Activated CD4-positive, alpha-beta T cell treated with anti-CD3 and anti-CD28 coated beads, Interleukin-2, amount 50 U/mL, for 24 hours (primary cell): Measurements from ENCODE around the gene PHF8.

Experiments used
- DNase-seq, 2 donors: peaks; one replicate each; pipeline ENCODE4 v3.0.0-alpha.2; 2020; ENCODE audit warnings: low read depth in 1 of 2, low spot score in 1 of 2

Gene PHF8

DNA sequence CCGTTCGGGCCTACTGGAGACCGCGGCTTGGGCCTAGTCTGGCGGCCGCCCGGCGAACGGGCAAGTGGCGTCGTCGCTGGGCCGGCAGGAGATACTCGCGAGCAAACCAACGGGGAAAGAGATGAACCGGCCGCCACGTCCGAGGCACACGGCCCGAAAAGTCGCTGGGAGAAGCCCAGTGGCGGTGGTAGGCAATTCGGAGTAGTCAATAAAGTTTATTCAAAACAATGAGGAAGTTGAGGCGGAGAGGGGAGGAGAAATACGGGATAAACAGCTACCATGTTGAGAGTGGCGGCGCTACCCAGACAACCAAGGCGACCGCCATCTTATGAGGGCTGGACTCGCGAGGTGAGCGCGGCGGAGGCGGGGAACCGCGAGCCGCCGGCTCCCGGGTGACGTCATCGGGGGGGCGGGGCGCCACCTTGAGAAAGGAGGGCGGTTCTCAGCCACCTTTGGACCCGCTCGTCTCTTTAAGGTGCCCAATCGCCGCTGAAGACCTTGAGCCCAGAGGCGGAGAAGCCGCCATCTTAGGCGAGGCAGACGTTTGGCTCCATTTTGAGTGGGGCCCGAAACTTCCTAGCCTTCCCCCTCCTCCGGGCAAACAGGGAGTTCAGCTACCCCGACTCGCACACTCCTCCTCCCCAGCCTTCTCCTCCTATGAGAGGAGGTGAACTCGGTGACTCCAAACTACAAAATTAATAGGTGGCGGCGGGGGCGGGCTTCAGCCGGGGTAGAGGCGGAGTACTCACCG, at the start of gene PHF8:
Gene PHF8, minus strand, starts transcription at position 348 of the 751 bp plus-strand sequence. CDS start 1,745 bp downstream, outside the sequence.
- DNase-seq: peak; percentile 81 to 89

DNA sequence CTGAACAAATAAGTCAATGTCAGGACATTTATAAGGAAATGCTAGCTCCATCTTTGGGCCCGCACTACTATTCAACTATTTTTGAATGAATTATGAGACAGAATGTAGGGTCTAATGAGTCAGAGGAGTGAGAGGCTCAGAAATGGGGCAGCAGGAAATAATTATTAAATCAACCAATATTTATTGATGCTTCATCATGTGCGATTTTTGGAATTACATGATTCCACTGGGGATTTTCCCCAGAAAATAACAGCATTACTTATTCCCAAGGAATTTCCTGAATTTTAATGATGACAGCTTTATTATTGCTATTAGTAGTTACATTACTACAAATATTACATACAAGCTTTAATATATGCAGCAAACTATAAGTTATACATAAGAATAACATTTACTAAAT, 49.3 kb upstream of the PHF8 start:
- no peak for DNase-seq

DNA sequence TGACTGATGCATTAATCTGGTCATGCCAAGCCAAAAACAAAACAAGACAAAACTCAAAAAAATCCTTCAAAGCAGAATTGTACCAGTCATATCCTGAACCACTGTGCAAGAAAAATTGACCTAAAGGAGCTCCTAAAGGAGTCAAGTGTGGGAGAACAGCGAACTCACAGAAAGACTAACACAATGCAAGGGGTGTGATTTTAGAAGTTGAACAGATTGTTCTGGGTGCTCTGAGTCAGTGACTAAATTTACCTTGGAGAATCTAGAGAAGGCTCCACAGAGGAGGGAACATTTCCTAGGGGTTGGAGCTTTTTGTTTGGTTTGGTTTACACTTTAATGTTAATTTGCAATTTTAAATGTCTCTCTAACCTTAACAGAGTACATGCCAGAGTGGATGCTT, 48.9 kb upstream of the PHF8 start:
- DNase-seq: no peak

DNA sequence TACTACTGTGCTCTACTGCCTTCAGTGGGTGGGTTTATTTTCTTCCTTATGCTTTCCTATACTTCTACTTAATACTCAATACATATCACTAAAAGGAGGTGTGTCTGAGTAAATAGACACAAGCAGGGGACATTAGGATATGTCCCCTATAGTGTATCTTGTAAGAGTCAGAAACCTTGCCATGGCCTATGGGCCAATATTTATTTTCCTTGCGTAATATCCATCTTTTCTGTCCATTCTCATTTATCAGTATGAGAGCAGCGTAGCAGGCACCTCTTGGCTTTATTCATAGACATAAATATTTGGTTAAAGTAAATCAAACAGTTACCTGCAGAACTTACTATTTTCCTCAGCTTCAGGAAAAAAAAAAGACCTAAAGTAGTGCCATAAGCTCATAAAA, 46.6 kb upstream of the PHF8 start:
- DNase-seq: no peak

DNA sequence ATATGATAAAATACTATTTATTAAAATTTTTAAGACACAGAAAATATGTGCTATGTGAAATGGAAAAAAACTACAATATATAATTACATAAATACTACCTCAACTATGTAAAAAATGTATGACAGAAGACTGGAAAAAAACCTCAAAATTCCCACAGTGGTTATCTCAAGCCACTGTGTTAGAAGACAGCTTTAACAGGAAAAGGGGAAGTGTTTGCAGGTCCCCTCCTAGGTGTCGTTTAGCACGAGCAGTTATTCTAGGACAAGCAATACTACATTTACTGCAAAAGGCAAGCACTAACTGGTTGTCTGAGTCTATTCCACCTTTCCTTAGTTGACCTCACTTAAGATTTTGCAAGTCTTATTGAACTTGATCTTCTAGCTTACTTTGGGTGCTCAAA, 44.9 kb upstream of the PHF8 start:
- DNase-seq: no peak

DNA sequence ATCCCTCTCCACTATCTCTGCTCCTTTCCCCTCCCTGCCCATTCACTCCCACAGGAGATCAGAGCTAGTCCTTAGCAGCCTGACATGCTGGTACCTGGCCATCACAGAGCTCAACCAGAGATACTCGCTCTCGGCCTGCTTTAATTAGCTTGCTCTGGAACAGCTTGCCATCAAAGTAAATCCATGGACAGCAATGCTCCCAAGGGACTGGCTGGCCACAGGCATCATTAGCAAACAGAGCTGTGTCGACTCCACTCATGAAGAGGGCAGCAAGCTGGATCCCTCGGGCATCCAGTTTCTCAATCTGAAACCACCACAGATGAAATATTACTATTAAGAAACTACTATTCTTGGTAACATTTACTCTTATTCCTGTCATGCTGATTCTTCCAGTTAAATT, 43.4 kb upstream of the PHF8 start:
- DNase-seq: no peak

DNA sequence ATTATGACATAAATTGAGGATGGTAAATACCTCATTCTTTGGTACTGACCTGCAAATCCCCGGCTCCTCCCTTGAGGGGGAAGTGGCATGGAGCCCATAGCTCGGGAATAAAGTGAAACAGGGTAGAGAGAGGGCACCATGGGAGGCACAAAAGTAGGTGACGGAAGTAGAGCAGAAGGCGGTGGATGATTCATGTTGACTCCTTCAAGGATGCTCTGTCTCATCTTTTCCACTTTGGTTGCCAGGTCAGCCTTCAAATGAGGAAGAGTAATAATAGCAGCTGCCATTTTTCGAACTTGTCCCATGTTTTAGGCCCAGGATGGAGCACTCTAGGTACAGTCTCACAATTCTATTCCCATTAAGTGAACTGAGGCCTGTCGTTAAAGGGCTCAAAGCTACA, 41.4 kb upstream of the PHF8 start:
- no peak for DNase-seq

DNA sequence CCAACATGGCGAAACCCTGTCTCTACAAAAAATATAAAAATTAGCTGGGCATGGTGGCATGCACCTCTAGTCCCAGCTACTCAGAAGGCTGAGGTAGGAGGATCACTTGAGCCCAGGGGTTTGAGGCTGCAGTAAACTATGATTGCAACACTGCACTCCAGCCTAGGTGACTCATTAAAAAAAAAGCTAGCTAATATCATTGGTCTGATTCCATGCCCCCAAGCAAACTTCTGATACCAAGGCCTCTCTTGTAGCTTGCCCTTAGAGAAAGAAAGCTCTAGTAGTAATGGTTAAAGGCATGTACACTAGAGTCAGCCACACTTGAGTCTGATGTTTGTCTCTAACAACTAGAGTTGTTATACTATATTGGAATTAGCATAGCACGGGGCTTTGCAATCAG, 32.6 kb upstream of the PHF8 start:
- no peak for DNase-seq

DNA sequence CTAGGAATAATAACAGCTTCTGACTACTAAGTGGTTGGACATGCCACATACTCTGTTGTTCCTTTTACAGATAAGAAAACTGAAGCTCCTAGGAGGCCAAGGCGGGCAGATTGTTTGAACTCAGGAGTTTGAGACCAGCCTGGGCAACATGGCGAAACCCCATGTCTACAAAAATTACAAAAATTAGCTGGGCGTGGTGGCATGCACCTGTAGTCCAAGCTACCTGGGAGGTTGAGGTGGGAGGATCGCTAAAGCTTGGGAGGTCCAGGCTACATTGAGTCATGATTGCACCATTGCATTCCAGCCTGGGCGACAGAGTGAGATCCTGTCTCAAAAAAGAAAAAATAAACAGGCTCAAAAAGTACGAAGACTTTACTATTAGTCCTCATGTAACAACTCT, 30.6 kb upstream of the PHF8 start:
- DNase-seq: no peak

DNA sequence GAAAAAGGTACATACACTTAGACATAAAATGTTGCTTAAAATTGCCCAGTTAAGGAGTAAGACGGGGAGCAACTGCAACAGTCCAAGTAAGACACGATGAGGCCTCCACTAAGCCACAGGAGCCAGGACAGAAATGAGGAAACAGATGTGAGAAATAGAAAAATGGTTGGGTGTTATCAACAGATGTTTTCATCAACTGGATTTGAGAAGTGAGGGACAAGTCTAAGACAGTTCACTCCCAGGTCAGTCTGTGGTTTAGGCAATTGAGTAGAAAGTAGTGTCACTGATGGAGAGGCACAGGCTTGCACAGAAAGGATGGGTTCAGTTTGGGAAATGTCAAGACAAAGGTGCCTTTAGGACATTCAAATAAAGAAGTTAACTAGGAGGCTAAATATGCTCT, 23.5 kb upstream of the PHF8 start:
- DNase-seq: no peak

DNA sequence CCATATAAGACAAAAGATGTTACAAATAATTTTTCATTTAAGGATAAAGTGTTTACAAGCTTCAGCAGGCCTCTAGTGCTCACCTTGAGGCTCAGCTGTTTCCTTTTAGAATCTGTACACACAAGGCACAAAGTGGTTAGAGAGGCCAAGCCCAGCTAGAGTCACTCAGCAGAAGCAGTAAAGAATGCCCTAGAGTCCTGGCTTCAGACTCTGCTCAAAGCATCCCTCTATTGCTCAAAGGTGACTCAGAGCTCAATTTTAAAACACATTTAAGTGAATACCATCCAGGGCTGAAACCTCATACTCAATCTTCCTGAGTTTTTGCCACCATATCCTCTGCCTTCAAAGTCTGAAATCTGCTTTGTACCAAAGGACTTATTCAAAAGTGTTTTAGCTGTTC, 22.6 kb upstream of the PHF8 start:
- no peak for DNase-seq

DNA sequence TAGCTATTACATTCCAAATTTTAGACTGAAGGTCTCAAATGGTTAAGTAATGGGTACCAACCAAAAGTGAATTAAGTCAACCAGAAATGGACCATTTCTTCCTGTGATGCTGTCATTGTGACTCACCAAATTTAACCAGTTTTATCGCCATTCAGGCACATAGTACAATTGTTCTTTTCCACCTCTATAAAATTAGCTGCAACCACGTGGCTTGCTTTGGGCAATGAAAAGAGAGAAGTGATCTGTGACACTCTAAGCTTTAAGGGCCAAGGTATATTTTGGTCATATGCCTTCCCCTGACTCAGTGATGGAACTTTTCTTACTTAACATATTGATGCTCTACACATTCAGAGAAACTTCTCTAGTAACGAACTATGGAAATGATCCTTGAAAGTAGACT, 20.3 kb upstream of the PHF8 start:
- DNase-seq: no peak

DNA sequence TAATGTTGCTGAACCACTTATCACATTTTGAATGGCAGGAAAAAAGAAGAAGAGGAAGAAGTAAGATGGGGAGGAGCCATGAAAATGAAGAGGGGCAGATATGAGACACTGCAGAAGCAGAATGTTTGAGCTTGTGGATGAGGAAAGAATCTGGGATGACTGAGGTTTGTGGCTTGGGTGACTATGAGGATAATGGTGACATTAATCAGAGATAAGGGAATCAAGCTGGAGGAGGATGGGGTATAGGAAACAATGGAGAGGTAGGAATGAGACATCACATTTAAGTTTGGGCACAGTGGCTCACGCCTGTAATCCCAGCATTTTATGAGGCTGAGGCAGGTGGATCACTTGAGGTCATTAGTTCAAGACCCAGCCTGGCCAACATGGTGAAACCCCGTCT, 19.1 kb upstream of the PHF8 start:
- DNase-seq: no peak

DNA sequence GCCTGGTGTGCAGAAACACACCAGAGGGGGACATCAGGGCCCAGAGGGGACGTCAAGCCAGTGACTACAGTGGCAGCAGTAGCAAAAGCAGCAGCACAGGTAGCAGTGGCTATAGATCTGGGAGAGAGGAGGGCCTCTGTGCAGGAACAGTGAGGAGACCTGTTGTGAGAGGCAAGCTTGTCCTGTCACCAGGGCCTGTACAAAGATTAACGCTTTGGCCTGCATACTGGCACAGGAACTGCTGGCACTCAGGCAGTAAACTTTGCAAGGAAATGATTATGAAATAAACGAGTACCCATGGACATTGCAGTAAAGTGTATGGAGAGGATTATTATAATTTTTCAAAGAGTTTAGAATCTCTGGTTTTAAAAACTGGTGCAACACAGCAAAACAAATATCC, 5.5 kb upstream of the PHF8 start:
- no peak for DNase-seq

DNA sequence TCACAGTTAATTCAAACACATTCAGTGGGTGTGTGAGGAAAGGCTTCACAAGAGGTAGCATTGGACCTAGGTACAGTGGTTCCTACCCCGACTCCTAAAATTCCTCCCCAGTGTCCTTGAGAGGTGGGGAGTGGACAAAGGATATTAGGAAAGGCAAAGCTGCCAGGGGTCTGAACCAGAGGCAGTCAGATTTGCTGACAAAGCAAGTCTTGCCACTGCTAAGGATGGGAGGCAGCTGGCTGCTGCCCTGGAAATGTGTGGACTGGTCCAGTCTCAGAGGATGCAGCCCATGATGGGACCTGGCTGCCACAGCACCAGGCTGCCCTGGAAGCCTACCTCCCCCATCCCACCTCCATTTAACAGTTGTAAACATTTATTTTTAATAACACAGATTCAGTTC, 4.1 kb upstream of the PHF8 start:
- DNase-seq: no peak

DNA sequence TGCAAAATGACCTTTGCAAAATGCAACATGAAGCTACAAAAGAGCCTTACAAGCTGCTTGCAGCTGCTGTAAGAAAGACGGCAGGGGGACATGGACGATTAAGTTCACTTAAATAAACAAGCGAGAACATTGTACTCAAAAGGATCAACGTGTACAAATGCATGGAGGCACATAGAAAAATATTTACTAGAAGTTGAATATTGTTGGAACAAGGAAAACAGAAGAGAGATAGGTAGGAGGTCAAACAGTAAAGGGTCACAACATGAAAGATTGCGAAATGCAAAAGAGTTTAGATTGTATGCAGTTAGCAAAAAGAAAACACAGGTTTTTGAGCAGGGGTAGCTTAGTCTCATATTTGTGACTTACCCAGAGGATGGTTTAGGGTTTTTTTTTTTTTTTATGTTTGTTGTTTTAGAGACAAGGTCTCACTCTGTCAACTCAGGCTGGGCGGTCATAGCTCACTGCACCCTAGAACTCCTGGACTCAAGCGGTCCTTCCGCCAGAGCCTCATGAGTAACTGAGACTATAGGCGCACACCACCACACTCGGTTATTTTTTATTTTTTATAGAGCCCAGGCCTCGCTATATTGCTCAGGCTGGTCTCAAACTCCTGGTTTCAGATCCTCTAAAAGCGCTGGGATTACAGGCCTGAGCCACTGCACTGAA, 1.4 kb upstream of the PHF8 start:
- DNase-seq: no peak

DNA sequence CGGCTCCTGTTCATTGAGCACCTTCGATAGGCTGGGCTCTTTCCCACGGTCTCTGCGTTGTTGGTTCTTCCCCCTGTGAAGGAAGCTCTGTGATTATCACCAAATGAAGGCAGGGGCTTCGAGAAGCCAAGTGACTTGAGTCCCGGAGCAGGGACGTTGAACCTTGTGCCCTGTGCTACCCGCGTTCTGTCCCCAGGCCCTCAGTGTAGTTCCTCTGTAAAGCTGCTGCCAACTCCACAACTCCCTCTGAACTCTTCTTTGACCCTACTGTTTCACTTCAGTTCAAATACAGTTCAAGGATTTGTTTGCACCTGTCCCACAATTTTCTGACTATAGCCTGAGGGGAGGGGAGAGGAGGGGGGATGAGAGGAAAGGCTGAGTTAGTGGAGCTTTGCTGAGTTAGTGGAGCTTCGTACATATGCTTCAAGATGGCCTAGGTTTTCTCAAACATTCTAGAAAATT, 635 bp upstream of the PHF8 start:
- no peak for DNase-seq

DNA sequence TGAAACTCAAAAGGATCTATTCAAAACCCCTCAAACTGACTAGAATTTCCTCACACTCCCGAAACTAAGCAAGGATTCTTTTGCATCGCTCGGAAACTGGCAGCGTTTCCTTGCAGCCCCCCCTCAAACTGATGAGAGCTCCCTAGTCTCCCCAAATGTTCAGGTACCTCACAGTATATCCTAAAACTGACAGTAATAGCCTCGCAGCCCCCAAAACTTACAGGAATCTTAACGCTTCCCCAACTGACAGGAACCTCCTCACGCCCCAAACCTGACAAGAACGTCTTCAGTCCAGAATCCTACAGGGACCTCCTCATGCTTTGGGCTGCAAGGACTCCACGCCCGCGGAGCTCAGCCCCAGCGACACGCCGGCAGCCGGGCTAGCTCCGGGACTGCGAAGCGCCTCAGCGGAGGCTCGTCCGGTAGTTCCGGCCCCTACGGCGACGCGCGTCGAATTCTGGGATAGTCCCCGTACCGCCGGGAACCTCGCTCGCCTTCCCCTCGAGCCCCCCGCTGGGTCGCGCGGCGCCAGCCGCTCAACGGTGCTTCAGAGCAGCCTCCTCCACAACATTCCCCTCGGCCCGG, 640 bp downstream of the PHF8 start:
- DNase-seq: no peak

DNA sequence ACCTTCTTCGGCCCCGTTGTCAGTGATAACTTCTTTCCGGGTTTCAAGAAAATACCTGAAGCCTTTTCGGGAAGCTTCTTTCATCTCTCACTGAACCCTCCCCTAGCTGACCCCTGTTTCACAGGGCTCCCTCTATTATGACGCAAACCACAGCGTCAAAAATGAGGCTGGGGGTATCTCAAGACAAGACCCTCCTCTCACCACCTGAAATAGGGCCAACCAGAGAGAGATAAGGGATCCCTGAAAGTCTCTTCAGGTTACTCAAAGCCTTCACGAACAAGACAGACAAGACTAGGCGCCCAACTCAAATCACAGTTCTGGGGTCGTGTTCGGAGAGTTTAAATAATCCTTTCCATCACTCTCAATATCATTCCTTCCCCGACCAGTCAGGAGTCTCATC, 1.2 kb downstream of the PHF8 start:
- DNase-seq: no peak

DNA sequence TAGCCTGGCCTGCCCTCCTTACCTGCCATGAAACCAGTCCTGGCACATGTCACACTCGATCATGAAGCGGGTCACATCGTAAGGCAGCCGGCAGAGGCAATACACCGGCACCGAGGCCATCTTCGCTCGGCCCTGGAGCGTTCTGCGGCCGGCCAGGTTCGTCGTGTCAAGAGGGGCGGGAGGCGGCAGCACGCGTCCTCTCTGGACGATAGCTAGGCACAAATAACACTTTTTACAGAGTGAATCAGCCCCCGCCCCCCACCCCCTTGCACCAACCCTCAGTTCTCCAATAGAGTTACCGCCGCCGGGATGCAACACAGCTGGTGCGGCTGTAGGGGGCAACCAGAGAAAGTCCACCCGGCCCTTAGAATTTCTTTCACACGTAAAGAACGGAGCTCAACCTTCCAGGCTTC, 1.7 kb downstream of the PHF8 start:
- DNase-seq: peak; percentile 3 to 4

DNA sequence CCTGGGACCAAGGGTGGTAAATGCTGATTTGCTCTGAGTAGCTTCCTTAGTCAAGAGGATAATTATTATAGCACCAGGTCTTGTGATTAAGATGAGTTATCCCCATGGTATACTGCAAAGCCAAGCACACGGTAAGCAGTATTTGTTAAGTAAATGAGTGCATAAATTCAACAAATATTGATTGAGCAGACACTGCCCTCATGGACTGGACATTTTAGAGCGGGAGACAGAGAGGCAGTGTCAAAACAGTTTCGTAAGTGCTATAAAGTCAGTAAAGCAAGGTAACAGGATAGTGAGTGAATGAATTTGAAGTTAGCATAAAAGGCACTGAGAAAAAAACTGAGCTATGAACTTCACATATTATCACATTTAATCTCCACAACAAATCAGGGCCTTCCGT, 13.9 kb downstream of the PHF8 start:
- no peak for DNase-seq

DNA sequence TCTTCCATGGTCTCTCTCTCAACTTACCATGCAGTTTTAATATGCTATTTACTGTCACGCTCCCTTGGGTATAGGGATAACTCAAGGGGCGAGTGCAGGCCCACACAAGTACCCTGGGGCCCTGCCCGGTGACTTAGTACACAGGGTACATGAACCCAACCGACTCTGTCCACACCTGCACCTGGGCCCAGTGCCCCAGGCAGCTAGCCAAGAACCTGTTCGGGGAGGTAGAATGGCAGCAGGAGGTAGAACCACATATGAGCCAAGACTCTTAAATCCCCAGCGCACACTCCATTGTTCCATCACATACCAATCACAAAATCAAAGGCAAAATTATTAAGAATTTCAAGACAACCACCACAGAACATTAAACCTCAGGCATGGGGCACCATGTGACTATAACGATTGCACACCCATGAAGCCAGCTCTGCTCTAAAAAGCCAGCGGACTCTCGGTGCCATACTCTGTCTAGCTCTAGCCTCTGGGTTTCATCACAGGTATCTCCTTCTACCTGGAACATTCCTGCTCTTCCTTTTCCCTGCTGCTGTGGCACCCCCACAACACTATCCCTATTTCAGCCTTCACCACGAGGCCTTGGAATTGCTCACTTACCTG, 14.6 kb downstream of the PHF8 start:
- no peak for DNase-seq
